ENCODE data around the gene SLC38A10.

Gene SLC38A10

DNA sequence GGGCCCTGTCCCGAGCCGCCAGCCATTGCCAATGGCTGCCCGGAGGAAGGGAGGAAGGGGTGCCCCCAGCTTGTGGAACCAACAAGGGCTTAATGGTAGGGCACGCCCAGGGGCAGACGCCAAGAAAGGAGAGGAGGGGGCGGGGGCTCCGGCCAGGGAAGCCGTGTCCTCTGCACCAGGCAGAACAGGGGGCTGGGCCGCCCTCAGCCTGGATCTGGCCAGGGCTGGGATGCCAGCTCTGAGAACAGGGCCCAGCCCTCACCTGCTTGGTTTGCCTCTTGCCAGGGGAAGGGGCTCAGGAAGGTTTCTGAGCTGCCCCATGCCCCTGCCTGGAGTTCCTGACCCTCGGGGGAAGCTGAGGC, 35.8 kb upstream of the SLC38A10 start:
- no peak for DNase-seq

DNA sequence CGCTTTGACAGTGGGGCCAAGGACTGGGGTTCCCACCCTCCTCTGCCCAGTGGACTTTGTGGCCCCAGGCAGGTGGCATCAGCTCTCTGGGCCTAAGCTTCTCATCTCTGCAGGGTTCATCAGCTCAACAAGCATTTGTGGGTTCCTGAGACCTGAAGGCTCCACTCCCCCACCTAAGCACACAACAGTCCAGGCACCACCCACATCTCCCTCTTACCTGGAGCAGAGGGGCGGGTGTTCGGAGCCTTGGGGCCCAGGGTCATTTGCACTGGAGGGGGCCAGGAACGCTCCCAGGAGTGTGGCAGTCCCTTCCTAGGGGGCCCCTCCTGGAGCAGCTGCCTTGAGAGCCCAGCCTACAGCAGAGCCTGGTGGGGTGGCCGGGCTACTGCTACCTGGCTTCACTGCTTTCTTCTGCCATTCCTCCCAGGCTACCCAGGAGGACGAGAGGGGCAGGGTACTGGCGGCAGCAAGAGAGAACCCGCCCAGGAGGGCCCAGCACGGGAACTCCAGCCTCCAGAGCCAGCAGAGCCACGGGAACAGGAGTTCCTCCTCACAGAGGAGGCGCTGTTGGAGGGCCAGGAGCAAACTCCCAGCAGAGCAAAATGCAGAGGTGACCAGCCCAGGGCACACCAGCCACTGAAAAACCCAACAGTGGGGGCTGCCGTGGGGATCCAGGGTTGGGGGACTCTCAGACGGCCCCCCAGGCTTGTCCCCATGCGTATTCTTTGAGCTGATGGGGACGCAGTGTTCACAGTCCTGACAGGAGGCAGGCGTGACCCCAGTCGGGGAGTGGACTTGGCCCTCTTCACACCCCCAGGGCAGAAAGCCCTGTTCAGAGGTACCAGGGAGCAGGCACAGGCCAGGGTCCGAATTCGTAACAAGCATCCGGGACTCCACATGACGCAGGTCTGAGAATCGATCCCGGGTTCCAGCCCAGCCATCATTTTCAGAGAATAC, 35.1 kb upstream of the SLC38A10 start:
- peak in 2 of 3 donors; percentile 49 to 69 for DNase-seq

DNA sequence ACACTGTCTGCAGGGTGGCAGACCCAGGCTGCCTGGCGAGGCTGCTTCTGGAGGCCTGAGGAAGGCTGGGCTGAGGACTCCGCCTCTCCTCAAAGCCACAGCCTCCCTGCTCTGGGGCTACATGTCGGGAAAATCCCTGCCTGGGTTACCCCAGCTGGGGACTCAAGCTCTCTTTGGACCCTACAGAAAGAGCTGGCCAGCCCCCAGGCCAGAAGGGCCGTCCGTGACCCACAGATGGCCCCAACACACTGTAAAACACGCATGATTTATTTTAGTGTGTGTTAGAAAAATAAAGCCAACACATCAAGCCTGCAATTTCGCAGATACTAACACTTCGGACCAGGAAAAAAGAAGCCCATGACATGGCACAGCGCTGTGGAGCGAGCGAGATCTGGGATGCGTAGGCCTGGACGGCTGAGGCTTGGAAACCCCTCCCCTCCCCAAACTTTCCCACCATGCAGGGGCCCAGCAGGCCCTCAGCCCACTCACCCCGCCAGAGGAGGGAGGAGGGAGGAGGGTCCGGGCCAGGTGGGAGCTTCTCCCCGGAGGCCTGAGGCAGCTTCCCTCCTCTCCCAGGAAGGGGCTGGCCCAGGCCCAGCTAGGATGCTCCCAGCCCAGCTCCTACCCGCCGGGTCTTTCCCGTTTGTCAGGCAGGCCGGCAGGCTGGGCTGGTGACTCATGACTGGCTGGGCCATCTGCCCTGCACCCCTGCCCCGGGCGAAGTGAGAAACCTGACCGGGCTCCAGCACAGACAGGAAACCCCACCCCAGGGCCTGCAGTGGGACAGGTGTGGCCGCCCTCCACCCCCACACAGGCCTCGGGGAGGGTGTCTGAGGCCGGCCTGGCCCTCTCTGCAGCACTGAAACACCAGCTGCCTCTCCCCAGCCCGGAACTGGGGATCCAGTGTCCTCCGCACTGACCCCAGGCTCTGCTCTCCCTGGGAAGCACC, 34.1 kb upstream of the SLC38A10 start:
- DNase-seq, result peak; percentile 90 to 94 (median 92)

DNA sequence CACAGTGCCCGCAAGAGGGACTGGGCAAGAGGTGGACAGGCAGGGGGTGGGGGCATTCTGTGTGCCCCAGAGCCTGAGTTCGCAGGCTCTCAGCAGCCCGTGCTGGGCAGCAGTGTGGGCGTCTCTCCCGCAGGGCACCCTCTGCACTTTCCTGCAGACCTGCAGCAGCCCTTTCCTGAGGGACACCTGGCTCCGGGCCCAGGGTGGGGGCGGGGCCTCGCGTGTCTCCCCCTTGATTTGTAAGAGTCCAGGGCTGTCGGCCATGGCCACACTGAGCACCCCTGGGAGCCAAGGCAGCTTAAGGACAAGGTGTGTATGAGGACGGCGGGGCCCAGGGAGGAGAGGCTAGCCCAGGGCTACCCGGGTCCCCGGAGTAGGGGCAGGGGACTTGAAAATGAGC, 33.4 kb upstream of the SLC38A10 start:
- no peak for DNase-seq

DNA sequence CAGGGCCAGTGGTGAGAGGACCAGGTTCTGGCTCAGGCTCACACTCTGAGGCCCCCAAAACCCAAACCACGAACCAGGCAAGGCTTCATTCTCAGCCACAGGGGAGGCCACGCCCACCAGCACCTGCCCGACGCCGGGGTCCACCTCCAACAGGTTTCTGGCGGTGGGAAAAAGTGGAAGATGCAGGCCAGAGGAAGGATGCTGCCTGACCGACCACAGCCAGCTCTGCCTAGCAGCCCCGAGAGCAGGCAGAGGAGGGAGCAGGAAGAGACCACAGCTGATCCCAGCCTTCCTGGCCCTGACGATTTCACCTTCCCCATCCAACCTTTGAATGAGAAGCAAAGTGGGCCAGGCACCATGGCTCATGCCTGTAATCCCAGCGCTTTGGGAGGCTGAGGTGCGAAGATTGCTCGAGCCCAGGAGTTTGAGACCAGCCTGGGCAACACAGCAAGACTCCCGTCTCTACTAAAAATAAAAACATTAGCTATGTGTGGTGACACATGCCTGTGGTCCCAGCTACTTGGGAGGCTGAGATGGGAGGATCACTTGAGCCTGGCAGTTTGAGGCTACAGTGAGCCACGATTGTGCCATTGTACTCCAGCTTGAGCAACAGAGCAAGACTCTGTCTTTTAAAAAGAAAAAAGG, 30.7 kb upstream of the SLC38A10 start:
- no peak for DNase-seq

DNA sequence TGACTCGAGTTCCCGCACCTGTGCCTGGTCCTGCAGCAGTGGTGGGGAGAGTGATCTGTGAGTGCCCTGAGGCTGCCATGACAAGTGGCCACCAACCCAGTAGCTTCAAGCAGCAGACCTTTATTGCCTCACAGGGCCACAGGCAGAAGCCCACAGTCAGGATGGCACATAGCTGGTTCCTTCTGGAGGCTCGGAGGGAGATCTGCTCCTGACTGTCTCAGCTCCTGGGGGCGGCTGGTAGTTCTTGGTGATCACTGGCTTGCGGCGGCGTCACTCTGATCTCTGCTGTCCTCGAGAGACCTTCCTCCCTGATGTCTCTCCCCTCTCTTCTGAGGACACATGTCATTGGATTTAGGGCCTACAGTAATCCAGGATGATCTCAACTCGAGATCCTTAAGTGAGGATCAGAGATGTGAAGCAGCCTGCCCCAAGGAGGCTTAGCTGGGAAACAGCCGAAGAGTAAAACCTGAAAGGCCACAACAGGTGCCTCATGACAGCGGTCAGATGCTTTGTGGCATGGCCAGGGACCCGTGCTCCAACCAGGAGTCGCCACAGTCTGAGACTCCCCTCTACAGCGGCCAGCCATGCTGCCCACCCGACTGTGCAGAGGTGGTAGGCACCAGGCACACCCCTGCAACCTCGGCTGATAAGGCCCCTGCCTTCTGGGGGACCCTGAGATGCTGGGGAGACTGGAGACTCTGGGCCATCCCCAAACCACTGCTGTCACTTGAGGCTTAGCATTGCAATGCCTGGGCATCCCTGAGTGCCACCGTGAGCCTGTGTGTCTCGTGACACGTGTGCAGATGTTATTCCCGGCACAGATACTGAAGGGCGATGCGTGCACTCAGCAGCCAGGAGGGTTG, 30.0 kb upstream of the SLC38A10 start:
- DNase-seq, result peak in 2 of 3 donors; percentile 36 to 46

DNA sequence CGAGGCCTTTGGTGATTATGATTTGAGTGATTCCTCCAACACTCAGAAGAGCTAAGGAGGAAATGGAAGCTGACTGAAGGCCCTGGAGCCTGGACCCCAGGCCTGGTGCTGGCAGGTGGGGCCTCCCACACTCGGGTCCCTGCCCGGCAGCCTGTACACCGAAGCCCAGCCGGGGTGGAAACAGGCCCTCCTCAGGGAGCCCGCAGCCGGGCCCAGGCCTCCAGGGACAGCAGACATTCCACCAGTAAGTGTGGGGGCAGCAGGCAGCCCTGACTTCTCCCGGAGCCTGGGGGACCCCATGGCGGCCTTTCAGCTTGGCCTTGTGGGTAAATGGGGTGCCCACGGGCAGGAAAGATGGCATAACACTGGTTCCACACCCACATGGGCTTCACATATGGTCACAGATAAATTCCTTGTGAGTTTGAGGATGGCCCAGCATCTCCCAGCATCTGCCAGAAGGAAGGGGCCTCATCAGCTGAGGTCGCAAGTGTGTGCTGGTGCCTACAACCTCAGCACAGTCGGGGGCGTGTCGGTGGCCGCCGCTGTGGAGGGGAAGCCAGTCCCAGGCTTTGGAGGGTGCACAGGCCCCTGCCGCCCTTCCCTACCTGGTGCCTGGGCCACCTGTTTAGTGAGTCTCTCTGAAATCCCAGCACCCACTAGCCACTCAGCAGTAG, 29.2 kb upstream of the SLC38A10 start:
- no peak for DNase-seq

DNA sequence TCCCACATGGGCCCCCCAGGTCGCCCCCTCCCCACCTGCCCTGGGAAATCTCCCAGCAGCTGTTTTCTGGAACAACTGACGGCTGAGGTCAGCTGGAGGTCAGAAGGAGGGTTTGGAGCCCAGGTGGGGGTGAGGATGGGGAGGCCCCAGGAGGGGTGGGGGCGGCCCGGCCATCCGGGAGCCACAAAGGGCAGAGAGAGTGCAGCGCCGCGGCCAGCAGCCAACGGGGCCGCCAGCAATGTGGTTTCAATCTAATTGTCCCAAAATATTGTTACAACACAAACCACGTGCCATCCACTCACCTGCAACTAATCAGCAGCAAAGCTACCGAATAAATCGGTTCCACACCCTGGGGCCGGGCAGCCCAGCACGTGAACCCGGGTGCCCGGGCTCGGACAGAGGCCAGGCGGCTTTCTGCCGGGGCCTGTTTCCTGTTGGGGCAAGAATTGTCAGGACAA, 28.3 kb upstream of the SLC38A10 start:
- DNase-seq, result no peak

DNA sequence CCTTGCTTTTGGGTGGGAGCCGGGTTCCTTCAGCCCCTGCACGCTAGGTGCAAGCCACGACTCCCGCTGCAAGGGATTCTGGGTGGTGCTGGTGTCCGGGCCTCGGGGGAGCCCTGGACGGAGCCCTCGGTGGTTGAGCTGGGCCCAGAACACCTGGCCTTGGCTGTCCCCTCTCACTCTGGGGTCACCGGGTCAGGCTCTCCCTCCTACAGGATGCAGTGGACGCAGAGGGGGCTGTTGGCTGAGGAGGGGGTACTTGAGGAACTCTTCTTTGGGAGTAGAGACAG, 27.9 kb upstream of the SLC38A10 start:
- DNase-seq, result no peak

DNA sequence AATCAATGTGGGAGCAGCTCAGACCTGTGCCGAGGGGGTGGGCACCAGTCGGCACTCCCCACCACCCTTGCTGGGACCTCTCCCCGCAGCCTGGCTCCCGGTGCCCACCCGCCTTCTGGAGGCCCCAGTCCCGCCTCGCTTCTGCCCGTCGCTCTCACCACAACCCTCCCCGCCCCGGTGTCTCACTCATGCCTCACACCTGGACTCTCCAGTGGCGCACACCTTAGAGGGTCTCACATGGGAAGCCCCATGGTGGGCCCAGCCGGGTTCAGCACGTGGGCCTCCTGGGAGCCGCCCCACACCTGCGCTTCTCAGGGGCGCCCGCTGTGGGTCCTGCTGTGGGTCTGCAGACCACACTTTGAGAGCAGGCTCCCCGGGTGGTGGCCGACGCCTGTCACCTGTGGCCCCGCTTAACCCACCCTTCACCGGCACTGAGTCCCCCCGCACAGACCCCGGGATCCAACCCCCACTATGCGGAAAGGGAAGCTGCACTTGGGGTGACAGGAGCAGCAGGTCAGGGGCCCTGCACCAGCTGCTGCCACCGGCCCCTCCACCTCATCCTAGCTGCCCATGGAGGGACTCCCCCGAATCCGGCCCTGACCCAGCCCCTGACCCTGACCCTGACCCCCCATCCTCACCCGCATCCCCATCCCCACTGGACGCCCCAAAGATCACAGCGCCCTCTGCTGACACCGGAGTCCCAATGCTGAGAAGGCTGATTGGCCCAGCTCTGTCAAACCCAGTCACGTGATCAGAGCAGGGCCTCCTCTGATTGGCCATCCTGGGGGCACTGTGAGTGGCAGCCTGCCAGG, 27.4 kb upstream of the SLC38A10 start:
- DNase-seq, result peak in 2 of 3 donors; percentile 44 to 66

DNA sequence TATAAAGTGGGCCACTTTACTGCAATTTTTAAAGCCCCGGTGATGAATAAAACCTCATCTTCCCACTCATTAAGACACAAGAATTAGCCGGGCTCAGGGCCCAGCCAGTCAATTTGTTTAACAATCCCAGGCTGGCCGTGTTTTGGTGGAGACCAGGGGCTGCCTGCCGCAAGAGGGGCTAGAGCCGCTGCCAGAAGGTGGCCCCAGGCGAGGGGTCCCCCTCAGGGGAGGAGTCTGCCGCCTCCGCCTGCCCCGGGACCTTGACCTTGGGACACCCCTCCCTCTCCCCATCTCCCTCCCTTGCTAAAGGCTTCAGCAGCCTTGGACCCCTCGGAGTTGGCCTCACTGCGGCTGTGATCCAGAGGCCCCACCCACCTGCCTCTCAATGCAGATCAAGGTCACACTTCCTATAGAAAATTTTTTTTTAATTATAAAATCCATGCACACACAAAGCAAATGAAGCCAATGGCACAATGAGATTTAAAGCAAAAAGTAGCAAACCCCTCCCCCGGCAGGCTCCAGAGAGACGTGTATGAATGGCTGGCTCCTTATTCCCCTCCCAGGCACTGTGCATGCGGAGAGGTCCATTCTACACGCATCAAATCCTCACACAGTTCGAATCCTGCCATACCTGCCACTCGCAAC, 23.0 kb upstream of the SLC38A10 start:
- DNase-seq, result no peak

DNA sequence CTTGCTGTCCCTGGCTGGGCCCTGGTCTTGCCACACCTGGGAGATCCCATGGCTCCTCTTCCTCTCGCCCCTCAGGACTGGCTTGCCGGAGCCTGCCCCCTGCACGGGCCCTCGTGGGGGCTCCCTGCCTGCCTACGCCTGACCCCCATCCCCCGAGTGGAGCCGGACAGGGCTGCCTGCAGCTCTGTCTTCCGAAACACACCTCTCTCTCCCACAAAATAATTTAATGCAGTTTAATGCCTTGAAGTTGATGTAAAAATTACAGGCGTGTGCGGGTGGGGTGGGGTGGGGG, 22.4 kb upstream of the SLC38A10 start:
- DNase-seq, result no peak

DNA sequence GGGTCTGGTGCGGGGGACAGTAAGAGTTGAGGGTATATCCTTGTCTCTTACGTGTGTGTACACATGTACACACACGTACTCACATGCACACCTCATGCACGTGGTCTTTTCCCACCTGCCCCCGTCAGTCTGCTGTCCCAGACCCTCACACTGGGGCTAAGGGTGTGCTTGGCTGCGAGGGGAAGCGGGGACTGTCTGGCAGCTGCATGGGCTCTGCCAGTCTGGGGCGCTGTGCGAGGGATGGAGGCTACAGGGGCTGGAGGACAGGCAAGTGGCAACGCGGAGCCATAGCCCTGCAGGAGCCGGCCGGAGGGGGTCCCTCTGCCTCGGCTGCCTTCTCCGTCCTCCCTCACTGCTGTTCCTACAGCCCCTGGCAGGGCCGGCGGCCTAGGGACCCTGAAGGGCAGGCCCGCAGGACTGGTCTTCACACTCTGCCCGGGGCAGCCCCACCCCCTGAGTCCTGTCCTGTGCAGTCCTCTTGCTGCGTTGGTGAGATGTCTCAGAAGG, 20.8 kb upstream of the SLC38A10 start:
- no peak for DNase-seq

DNA sequence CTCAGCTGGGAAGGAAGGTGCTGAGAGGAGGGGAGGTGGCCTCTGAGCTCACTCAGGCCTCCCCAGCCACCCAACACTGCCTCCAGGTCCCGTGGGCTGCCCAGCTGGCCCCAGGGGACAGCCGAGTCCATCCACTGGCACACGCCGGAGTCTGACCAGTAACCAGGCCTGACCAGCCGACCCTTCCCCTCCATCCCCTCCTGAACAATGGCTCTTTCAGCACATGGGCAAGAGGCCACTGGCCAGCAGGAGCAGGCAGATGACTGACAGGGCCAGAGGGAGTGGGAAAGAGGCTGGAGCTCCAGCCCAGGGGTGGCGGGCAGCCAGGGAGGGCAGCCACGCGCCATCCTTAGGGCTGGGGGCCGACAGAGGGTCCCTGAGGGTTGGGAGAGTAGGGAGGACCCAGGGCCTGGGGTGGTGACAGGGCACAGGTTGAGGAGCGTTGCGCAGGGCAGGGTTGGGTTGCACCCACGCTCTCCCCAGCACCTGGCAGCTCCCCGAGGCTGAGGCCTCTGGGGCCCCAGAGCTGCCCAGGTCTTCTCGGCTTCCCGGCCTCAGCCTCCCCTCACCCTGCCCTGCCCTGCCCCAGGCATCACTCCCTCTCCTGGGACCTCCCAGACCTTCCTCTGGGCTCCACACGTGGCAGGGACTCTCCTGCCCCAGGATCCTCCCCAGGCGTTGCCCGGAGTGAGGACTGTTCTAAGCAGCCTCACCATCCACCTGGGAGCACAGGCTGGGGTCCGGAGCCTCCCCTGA, 20.2 kb upstream of the SLC38A10 start:
- no peak for DNase-seq

DNA sequence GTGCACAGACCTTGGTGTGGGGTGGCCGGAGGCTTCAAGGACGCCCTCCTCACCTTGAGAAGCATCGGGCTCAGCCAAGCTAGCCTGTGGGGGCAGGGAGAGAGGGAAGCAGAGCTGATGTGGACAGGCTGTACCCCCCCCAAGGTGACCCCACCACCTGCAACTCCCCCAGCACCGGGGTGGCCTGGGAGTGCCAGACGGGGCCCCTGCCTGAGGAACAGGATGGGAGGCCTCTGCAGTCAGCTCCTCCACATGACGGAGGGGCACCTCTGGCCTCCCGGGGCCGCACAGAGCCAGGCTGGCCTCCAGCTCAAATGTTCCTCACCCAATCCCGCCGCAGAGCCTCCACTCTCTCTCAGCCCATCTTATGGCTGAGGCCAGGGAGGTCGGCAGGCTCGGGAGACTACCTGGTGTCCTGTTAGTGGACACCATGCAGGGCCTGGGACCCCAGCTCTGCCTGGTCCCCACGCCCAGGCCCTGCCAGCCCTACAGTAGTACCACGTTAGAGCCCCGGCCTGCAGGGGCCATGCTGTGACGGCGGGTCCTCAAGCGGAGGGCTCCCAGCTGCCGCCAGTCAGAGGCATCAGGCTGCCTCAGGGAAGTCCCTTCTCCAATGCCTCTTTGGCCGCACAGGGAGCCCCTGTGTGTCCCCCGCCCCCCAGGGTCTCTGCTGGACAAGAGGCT, 19.4 kb upstream of the SLC38A10 start:
- DNase-seq, result no peak

DNA sequence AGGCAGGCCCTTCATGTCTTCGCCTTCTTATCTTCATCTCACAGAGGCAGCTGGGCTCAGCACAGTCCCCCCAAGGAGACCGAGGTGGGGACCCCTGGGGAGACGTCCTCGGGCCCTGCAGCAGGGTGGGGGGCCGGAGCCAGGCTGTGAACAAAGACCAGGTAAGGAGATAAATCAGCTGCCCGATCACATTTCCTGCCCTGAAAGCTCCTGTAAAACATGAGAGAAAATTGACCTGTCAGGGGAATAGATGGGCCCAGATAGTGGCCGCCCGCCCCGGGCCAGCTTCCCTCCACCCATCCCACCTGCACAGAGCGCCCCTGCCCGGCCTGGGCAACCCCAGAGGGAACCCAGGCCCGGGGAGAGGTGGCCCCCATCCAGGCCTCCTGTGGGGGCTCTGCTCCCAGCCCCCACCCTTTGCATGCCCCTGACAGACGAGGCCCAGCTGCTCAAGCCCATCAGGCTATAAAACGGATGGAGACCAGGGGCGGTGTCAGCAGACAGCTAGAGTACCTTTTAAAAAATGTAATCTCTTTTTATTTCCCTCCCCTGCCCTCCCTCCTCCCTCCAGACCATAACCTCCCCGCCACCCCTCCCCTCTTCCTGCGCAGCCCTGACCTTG, 18.8 kb upstream of the SLC38A10 start:
- no peak for DNase-seq

DNA sequence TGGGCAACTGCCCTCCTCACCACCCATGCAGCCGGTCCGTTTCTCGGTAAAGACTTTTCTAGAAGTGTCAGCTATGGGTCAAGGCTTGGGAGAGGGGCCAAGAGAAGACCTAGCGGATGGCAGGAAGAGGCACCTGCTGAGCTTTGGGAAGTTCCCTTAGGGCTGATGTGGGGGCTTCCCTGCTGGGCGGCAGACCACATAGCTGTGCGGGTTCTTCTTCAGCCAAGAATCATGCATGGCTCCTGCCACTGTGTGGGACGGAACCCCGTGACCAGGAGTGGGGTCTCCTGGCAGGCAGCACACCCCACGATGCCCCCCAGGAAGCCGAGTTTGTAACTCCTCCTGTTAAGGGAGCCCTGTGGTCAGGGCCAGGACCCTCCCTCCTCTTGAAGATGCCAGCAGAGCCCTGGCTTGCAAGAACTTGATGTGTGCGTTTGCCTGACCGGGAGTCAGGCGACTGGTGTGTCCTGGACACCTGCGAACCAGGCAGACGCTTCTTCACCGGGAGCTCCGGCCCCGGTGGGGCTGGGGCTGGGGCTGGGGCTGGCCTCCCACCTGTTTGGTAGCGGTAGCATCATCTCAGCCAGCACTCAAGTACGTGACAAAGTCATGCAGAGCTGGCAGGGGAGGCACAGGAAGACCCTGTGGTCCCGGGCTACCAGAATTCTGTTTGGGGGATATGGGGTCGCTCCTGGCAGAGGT, 17.7 kb upstream of the SLC38A10 start:
- no peak for DNase-seq

DNA sequence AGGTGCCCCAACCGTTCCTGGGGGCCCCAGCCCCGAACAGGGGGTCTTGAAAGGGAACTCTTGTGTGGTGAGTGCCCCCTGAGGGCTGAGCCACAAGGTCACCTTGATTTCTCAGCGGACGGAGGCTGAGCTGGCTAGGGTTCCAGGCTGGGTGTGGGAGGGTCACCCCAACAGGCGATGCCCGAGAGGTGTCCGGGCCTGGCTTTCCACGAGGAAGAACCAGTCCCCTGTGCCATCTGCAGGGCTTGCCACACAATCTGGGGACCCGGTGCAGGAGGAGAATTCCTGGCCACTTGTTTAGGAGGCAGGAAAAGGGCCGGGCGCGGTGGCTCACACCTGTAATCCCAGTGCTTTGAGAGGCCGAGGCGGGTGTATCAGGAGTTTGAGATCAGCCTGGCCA, 16.8 kb upstream of the SLC38A10 start:
- no peak for DNase-seq

Data from suppressor macrophage treated with lipopolysaccharide for 1 hour (primary cell).